Measurements from ENCODE around the gene CLSTN2. TPM values are rescaled to one million over a fixed set of nuclear protein-coding genes. Genes with fewer than 3 reads are reported as not detected.

The CLSTN2 gene
- total RNA-seq, 1 experiment from 2014 or later = not detected

GRCh38 chr3:140529558-140529957, 594.6 kb downstream of the CLSTN2 start:
- H3F3A ChIP-seq (ENCODE audit: low read length, unreplicated experiment) = no peaks in the 10 kb centered on the region
- ATAC-seq = no peak
- no peaks in the 10 kb centered on the region for H3K79me2 ChIP-seq (ENCODE audit: low read length)
- H3K9ac ChIP-seq (ENCODE audit: low read length) = no peak overlapping the region
- H4K20me1 ChIP-seq (ENCODE audit: low read length) = no peaks in the 10 kb centered on the region
- no peaks in the 10 kb centered on the region for H3K36me3 ChIP-seq (ENCODE audit: low read depth, low read length)
- no peaks in the 10 kb centered on the region for H3K9me3 ChIP-seq (ENCODE audit: low read length)
- no peak overlapping the region for H3K4me3 ChIP-seq (ENCODE audit: low read length)
- intact Hi-C loops (cut with micrococcal nuclease) = no loop called here
- peak overlapping the region; percentile 51; the same call in 1 of the 2 replicates for H3K4me2 ChIP-seq (ENCODE audit: low read length)
- peaks cover 21% of the 10 kb centered on the region for H3K4me1 ChIP-seq (ENCODE audit: insufficient read depth, low read length)
- H2AFZ ChIP-seq (ENCODE audit: low read length) = no peak overlapping the region
- H3K27me3 ChIP-seq (ENCODE audit: low read length) = no peaks in the 10 kb centered on the region
- TF ChIP-seq CTCF (conservative IDR thresholded peaks at IDR 0.05; ENCODE audit: low read depth, low read length) (no peak), EZH2phosphoT487 (IDR thresholded peaks at IDR 0.05; ENCODE audit: borderline replicate concordance, low read length) (no peak), EZH2 (IDR thresholded peaks at IDR 0.05; ENCODE audit: low read length, unreplicated experiment) (no peak)
- H3K27ac ChIP-seq (ENCODE audit: low read length) = peak overlapping the region; percentile 44
- H3K9me2 ChIP-seq (replicated peaks; ENCODE audit: low read length) = no peaks in the 10 kb centered on the region
- POLR2A ChIA-PET (ENCODE audit: unreplicated experiment) = no interaction called here
- no peak for DNase-seq
- no TSS peak for BruUV-seq (replicated peaks)
- CTCF ChIA-PET = no interaction called here

- TF ChIP-seq EZH2 (IDR thresholded peaks at IDR 0.05; ENCODE audit: low read length, unreplicated experiment) = no peak
- no peak for TF ChIP-seq CTCF (conservative IDR thresholded peaks at IDR 0.05; ENCODE audit: low read depth, low read length)
These were observed 595.1 kb downstream of the CLSTN2 start for GRCh38 chr3:140530131-140530530.

GRCh38 chr3:140530603-140531002, 595.6 kb downstream of the CLSTN2 start:
- peaks cover 21% of the 10 kb centered on the region for H3K4me1 ChIP-seq (ENCODE audit: insufficient read depth, low read length)
- H3F3A ChIP-seq (ENCODE audit: low read length, unreplicated experiment) = no peaks in the 10 kb centered on the region
- H3K36me3 ChIP-seq (ENCODE audit: low read depth, low read length) = no peaks in the 10 kb centered on the region
- no peak for ATAC-seq
- H3K9ac ChIP-seq (ENCODE audit: low read length) = no peak overlapping the region
- ChIA-PET POLR2A (ENCODE audit: unreplicated experiment) (no interaction called here), CTCF (no interaction called here)
- intact Hi-C loops (cut with micrococcal nuclease) = no loop called here
- no peaks in the 10 kb centered on the region for H3K79me2 ChIP-seq (ENCODE audit: low read length)
- H2AFZ ChIP-seq (ENCODE audit: low read length) = no peak overlapping the region
- H3K9me3 ChIP-seq (ENCODE audit: low read length) = no peaks in the 10 kb centered on the region
- peak; percentile 5 for DNase-seq
- no peak for TF ChIP-seq EZH2phosphoT487 (IDR thresholded peaks at IDR 0.05; ENCODE audit: borderline replicate concordance, low read length)
- no peak for TF ChIP-seq EZH2 (IDR thresholded peaks at IDR 0.05; ENCODE audit: low read length, unreplicated experiment)
- no peak for TF ChIP-seq CTCF (conservative IDR thresholded peaks at IDR 0.05; ENCODE audit: low read depth, low read length)
- H3K9me2 ChIP-seq (replicated peaks; ENCODE audit: low read length) = no peaks in the 10 kb centered on the region
- no peak overlapping the region for H3K4me2 ChIP-seq (ENCODE audit: low read length)
- no peaks in the 10 kb centered on the region for H4K20me1 ChIP-seq (ENCODE audit: low read length)
- no TSS peak for BruUV-seq (replicated peaks)
- H3K27ac ChIP-seq (ENCODE audit: low read length) = no peak overlapping the region
- H3K27me3 ChIP-seq (ENCODE audit: low read length) = no peaks in the 10 kb centered on the region
- no peak overlapping the region for H3K4me3 ChIP-seq (ENCODE audit: low read length)

More at GRCh38 chr3:140530131-140530530, 595.1 kb downstream of the CLSTN2 start:
- Histone ChIP-seq H3K9me3 (ENCODE audit: low read length) (no peaks in the 10 kb centered on the region), H4K20me1 (ENCODE audit: low read length) (no peaks in the 10 kb centered on the region), H3K4me3 (ENCODE audit: low read length) (no peak overlapping the region), H3K27me3 (ENCODE audit: low read length) (no peaks in the 10 kb centered on the region), H3K4me1 (ENCODE audit: insufficient read depth, low read length) (peaks cover 21% of the 10 kb centered on the region), H3K79me2 (ENCODE audit: low read length) (no peaks in the 10 kb centered on the region), H3K4me2 (ENCODE audit: low read length) (peak overlapping the region; percentile 51; the same call in 1 of the 2 replicates), H3K9me2 (replicated peaks; ENCODE audit: low read length) (no peaks in the 10 kb centered on the region), H2AFZ (ENCODE audit: low read length) (no peak overlapping the region), H3F3A (ENCODE audit: low read length, unreplicated experiment) (no peaks in the 10 kb centered on the region), H3K36me3 (ENCODE audit: low read depth, low read length) (no peaks in the 10 kb centered on the region), H3K27ac (ENCODE audit: low read length) (no peak overlapping the region), H3K9ac (ENCODE audit: low read length) (no peak overlapping the region)
- no TSS peak for BruUV-seq (replicated peaks)
- DNase-seq (no peak), ATAC-seq (no peak)
- ChIA-PET CTCF (no interaction called here), POLR2A (ENCODE audit: unreplicated experiment) (no interaction called here)
- intact Hi-C loops (cut with micrococcal nuclease) = no loop called here

All from PC-3 (cell line).